T-helper 1 cell treated with Interleukin-12 subunit alpha and Interleukin-12 subunit beta and Interleukin-4 antibody, amounts not matched to agents 30 μg/mL and 1 μg/mL, for 36 hours (primary cell): ENCODE measurements around the gene GTF3C5.
"Not testable (repeated sequence)": the region's sequence is repeated elsewhere in the genome, so short reads cannot be mapped to it uniquely, and the experiment has no call there.

ENCODE experiments used
- H3K27ac Mint-ChIP-seq: one replicate; pipeline ENCODE4 v1.8.0; 2021; ENCODE audit warnings: mild to moderate bottlenecking, mixed read lengths
- H3K27me3 Mint-ChIP-seq: one replicate; pipeline ENCODE4 v1.8.0; 2021; ENCODE audit warnings: low read depth, mixed read lengths
- H3K36me3 Mint-ChIP-seq: one replicate; pipeline ENCODE4 v1.8.0; 2021; ENCODE audit warnings: low read depth, mixed read lengths
- H3K4me1 Mint-ChIP-seq: one replicate; pipeline ENCODE4 v1.8.0; 2021; ENCODE audit warnings: low read depth, mixed read lengths
- H3K4me3 Mint-ChIP-seq: one replicate; pipeline ENCODE4 v1.8.0; 2021; ENCODE audit warnings: mild to moderate bottlenecking, moderate library complexity, mixed read lengths
- H3K9me3 Mint-ChIP-seq: one replicate; pipeline ENCODE4 v1.8.0; 2021; ENCODE audit warnings: mixed read lengths

The GTF3C5 gene

DNA sequence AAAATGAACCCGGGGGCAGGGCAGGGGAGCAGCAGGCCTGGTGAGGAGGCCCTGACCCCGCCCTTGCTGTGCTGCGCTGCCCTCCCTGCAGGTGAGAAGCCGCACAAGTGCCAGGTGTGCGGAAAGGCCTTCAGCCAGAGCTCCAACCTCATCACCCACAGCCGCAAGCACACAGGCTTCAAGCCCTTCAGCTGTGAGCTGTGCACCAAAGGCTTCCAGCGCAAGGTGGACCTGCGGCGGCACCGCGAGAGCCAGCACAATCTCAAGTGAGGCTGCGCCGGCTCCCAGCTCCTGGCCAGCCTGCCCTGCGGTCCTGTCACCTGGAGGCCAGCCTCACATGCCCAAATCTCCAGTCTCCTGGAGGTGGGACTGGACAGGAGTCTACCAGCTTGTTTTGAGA is 40.0 kb upstream of the GTF3C5 start:
- Mint-ChIP-seq H3K27ac (no peak overlapping the region), H3K27me3 (peaks cover 24% of the 10 kb centered on the region), H3K4me1 (peaks cover 4% of the 10 kb centered on the region), H3K4me3 (no peak overlapping the region), H3K9me3 (peaks cover 5% of the 10 kb centered on the region), H3K36me3 (no peaks in the 10 kb centered on the region)

DNA sequence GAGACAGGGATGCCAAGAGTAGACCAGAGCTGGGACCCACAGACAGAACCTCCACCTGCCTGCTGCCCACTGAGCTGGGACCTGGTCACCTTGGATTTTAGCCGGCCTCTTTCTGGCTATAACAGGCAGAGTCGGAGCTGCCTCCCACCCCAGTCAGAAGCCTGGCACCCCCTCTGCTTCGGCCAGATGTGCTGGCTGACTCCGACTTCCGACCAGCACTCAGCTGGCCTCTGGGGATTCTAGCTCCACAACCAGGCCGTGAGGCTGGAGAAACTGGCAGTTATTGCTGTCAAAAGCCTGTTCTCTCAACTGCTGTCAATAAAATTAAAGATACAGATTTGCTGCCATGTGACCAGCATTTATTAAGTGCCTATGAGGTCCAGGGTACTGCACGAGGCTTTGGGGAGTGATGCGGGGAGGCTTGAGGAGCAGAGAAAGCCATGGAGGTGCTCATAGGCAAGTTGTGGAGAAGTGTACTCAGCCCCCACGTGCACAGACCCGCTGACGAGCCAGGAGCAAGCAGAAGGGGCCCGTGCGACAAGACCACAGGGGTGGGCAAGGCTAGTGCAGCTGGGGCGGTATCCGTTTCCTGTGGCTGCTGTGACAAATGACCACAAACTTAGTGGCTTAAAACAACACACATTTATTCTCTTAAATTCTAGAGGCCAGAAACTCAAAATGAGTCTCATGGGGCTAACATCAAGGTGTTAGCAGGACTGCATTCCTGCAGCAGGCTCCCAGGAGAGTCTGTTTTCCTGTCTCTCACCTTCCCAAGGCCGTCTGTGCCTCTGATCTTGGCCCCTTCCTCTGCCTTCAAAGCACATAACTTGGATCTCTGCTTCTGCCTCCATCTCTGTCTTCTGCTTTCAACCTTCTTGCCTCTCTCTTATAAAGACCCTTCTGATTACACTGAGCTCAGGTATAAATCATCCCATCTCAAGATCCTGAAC is 39.2 kb upstream of the GTF3C5 start:
- Mint-ChIP-seq H3K27ac (no peak overlapping the region), H3K4me3 (no peak overlapping the region), H3K36me3 (no peaks in the 10 kb centered on the region), H3K4me1 (peaks cover 4% of the 10 kb centered on the region), H3K9me3 (peaks cover 5% of the 10 kb centered on the region), H3K27me3 (peaks cover 24% of the 10 kb centered on the region)

GRCh38 chr9:132993511-132993939 is 37.3 kb upstream of the GTF3C5 start:
- H3K36me3 Mint-ChIP-seq, result no peaks in the 10 kb centered on the region
- H3K27ac Mint-ChIP-seq, result no peak overlapping the region
- H3K4me3 Mint-ChIP-seq, result no peak overlapping the region
- H3K27me3 Mint-ChIP-seq, result peaks cover 24% of the 10 kb centered on the region
- H3K4me1 Mint-ChIP-seq, result peaks cover 4% of the 10 kb centered on the region
- H3K9me3 Mint-ChIP-seq, result peaks cover 5% of the 10 kb centered on the region

DNA sequence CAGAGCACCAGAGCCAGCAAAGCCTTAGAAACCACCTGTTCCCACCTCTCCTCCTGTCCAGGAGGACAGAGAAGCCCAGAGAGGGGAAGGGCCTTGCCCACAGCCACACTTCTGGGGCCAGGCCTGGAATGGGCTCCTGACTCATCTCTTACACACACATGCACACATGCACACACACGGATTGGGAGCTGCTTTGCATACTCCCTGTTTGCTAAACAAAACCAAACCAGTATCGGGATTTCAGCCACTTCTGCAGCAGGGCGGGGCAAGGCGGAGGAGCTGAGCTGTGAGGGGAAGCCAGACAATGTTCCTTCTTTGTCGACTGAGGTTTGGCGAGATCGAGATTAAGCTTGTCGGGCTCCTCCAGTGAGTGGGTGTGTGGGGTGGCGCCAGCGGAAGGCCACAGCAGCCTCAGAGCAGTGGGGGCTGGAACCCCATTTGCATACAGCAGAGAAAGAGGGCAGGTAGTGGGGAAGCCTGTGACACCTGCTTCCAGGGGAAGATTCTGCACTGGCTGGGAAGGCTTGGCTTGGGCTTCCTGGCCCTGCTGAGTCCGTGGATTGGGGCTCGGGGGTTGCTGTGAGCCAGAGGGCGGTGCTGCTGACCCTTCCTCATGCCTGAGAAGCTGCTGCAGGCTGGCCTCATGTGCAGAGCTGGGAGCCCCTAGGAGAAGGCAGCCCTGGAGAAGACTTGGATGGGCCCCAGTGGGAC is 36.2 kb upstream of the GTF3C5 start:
- no peaks in the 10 kb centered on the region for H3K36me3 Mint-ChIP-seq
- no peak overlapping the region for H3K27ac Mint-ChIP-seq
- H3K4me3 Mint-ChIP-seq, result no peak overlapping the region
- H3K9me3 Mint-ChIP-seq, result peaks cover 5% of the 10 kb centered on the region
- H3K4me1 Mint-ChIP-seq, result peaks cover 4% of the 10 kb centered on the region
- peaks cover 28% of the 10 kb centered on the region for H3K27me3 Mint-ChIP-seq

DNA sequence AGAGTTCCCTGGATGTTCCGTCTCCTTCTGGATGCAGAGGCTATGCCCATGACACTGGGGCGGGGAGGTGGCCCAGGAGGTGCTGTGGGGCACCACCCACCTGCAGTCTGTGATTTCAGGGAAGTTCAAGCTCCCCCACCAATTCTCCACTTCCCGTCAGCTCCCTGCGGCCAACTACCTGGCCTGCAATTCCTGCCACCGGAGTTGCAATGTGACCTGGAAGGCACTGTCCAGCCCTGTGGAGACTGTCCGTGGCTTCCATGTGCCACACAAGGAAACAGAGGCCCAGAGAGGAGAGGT is 35.7 kb upstream of the GTF3C5 start:
- Mint-ChIP-seq H3K4me3 (no peak overlapping the region), H3K27ac (no peak overlapping the region), H3K4me1 (peaks cover 4% of the 10 kb centered on the region), H3K27me3 (peaks cover 31% of the 10 kb centered on the region), H3K36me3 (no peaks in the 10 kb centered on the region), H3K9me3 (peaks cover 5% of the 10 kb centered on the region)

DNA sequence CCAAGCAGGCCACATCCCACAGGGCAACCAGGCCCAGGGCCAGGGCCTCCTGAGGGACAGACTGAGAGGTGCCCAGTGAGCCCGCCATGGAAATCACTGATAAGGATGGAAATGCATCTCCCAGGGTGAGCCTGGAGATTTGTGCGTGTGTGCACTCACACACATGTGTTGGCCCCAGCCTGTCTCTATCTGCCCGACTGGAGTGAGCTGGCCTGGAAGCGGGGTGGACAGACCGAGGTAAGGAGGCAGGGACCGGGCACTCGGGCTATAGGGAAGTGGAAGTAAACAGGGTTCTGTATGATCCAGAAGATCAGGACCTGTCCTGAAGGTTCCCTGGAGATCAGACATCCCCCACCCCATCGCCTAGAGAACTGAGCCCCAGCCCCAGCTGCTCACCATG is 34.9 kb upstream of the GTF3C5 start:
- H3K4me3 Mint-ChIP-seq, result no peak overlapping the region
- H3K36me3 Mint-ChIP-seq, result no peaks in the 10 kb centered on the region
- no peak overlapping the region for H3K27ac Mint-ChIP-seq
- no peaks in the 10 kb centered on the region for H3K9me3 Mint-ChIP-seq
- peaks cover 4% of the 10 kb centered on the region for H3K4me1 Mint-ChIP-seq
- H3K27me3 Mint-ChIP-seq, result peaks cover 31% of the 10 kb centered on the region

DNA sequence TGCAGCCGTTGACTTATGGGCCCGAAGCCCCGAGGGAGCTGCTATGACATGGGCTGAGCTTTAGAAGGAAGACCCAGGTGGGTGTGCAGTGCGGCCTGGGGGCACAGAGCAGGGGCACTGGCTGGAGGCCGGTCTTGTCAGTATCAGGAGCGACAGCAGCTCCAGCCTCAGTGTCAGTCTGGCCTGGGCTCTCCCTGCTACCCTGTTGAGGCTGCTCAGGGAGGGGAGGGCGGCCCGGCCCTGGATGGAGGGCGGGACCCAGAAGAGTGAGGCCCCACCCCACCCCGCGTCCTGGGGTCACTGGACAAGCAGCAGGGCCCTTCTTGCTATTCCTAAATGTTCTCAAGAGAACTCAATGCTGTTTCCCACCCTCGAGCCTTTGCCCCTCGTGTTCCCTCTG is 34.3 kb upstream of the GTF3C5 start:
- H3K4me3 Mint-ChIP-seq, result no peak overlapping the region
- no peaks in the 10 kb centered on the region for H3K9me3 Mint-ChIP-seq
- H3K4me1 Mint-ChIP-seq, result peaks cover 4% of the 10 kb centered on the region
- peaks cover 31% of the 10 kb centered on the region for H3K27me3 Mint-ChIP-seq
- no peaks in the 10 kb centered on the region for H3K36me3 Mint-ChIP-seq
- no peak overlapping the region for H3K27ac Mint-ChIP-seq

DNA sequence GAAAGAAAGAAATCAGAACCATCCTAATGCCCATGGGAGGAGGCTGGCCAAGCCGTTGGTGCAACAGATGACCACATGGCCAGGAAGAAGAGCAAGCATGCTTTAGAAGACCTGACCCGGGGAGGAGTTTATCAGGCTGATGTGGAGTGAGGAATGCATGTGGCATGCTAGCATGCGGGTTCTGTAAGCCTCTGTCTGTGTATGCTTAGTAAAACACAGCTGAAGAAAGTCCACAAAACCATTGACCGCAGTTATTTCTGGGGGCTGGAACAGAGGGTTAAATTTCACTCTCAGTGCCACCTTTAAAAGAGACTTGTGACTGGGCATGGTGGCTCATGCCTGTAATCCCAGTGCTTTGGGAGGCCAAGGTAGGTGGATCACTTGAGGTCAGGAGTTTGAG is 33.2 kb upstream of the GTF3C5 start:
- Mint-ChIP-seq H3K27me3 (peaks cover 31% of the 10 kb centered on the region), H3K4me1 (peaks cover 6% of the 10 kb centered on the region), H3K36me3 (no peaks in the 10 kb centered on the region), H3K9me3 (no peaks in the 10 kb centered on the region), H3K4me3 (no peak overlapping the region), H3K27ac (no peak overlapping the region)

- H3K4me3 Mint-ChIP-seq, H3K27ac Mint-ChIP-seq, H3K36me3 Mint-ChIP-seq, H3K9me3 Mint-ChIP-seq, H3K4me1 Mint-ChIP-seq: not testable (repeated sequence)
- H3K27me3 Mint-ChIP-seq, result peaks cover 30% of the 10 kb centered on the region
These were observed 32.6 kb upstream of the GTF3C5 start for GRCh38 chr9:132998221-132998620.

DNA sequence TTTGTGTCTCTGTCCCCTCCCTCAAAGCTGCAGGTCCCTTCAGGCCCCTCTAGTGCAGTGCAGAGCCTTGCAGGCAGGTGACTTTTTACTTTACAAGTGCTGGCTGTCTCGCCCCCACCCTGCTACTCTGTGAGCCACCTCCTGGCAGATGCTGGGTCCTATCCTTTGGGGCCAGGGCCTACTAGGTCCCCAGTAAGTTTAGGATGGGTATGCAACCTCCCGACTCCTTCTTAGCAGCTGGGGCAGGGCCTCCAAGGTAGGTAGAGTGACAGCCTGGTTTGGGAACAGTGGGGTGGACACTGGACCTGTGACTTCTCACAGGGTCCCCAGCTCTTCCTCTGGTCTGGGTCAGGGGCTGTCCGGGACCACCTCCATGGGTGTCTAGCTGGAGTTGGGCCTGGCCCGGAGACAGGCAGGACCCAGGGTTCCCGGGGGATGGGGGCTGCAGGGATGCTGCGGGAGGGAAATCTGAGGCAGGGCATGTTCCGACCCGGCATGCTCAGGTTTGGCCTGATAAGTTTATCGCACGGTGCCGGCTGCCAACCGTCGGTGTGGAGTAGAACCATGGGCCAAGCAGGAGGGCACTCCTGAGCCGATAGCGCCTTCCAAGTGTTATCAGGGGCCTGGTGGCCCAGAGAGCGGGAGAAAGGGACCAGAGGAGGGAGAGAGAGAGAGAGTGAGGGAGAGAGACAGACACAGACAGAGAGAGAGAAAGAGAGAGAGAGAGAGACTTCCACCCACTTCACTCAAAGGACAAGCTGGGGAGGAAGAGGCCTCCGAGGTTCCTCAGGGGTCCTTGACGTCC is 31.8 kb upstream of the GTF3C5 start:
- Mint-ChIP-seq H3K4me3 (no peak overlapping the region), H3K36me3 (no peaks in the 10 kb centered on the region), H3K9me3 (no peaks in the 10 kb centered on the region), H3K4me1 (peaks cover 6% of the 10 kb centered on the region), H3K27ac (no peak overlapping the region), H3K27me3 (peaks cover 32% of the 10 kb centered on the region)

- Mint-ChIP-seq H3K27ac (peak overlapping the region; percentile 13), H3K4me3 (no peak overlapping the region), H3K9me3 (no peaks in the 10 kb centered on the region), H3K27me3 (peaks cover 33% of the 10 kb centered on the region), H3K36me3 (no peaks in the 10 kb centered on the region), H3K4me1 (peaks cover 2% of the 10 kb centered on the region)
These were observed 28.4 kb upstream of the GTF3C5 start for GRCh38 chr9:133002147-133003070.

DNA sequence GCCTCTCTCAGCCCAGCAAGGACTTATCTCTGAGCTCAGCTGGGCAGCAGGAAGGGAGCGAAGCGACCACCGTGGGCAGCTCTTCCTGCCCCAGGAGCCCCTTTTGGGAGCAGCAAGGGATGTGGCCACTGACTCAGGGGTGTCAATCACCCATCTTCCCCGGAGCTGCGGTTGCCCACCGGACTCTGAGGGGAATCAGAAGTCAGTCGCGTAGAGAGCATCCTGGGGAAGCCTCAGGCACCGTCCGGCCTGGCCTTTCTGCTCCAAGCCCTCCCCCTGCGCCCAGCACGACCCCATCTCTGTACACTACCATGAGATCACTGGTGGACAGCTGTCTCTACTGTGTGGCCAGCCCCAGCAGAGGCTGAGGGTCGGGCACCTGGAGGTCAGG is 27.7 kb upstream of the GTF3C5 start:
- H3K36me3 Mint-ChIP-seq, result no peaks in the 10 kb centered on the region
- no peaks in the 10 kb centered on the region for H3K9me3 Mint-ChIP-seq
- no peak overlapping the region for H3K4me3 Mint-ChIP-seq
- H3K4me1 Mint-ChIP-seq, result peaks cover 2% of the 10 kb centered on the region
- peaks cover 33% of the 10 kb centered on the region for H3K27me3 Mint-ChIP-seq
- H3K27ac Mint-ChIP-seq, result no peak overlapping the region

GRCh38 chr9:133003671-133004090 is 27.1 kb upstream of the GTF3C5 start:
- Mint-ChIP-seq H3K27ac (no peak overlapping the region), H3K4me1 (peaks cover 2% of the 10 kb centered on the region), H3K36me3 (no peaks in the 10 kb centered on the region), H3K9me3 (no peaks in the 10 kb centered on the region), H3K4me3 (no peak overlapping the region), H3K27me3 (peaks cover 33% of the 10 kb centered on the region)
